ENCODE measurements around the gene PRPF40B.

- no peak for TF ChIP-seq CTCF (IDR thresholded peaks at IDR 0.05)
- TF ChIP-seq POLR2A (IDR thresholded peaks at IDR 0.05): no peak
Measured at GRCh38 chr12:49587174-49587908, 36.0 kb upstream of the PRPF40B start.
